Bronchial epithelial cell (primary cell): ENCODE measurements around the gene OPCML. TPM values are rescaled to one million over a fixed set of nuclear protein-coding genes. Genes with fewer than 3 reads are reported as not detected.

Source experiments
- DNase-seq: peaks from one replicate; pipeline ENCODE4 v3.0.0-alpha.2; 2010; ENCODE audit warnings: low read depth
- FAIRE-seq: peaks from 2 replicates; lab custom pipeline; 2011; peaks lifted over from hg19 to GRCh38; lab: Jason Lieb, UNC
- H3K27me3 ChIP-seq: 2 replicates; pipeline ENCODE4 v1.5.1; 2011; ENCODE audit warnings: low read length; ENCODE audit not compliant: control insufficient read depth, insufficient read depth
- H3K36me3 ChIP-seq: 2 replicates; pipeline ENCODE4 v1.5.1; 2011; ENCODE audit warnings: low read length; ENCODE audit not compliant: control insufficient read depth, insufficient read depth
- H3K4me3 ChIP-seq: 2 replicates; pipeline ENCODE4 v1.5.1; 2011; ENCODE audit warnings: mild to moderate bottlenecking, low read depth, low read length, control low read depth
- total RNA-seq: library from RNA; depleted of rRNA; stranded (reverse); fragments of >200 nt; gene quantifications from 2 replicates; pipeline ENCODE4 v1.2.1, GENCODE V29; 2014
- TF ChIP-seq, protein P1 (sequence below): IDR thresholded peaks from 2 replicates; pipeline ENCODE4 v1.5.1; 2011; ENCODE audit warnings: mild to moderate bottlenecking, moderate library complexity, low read length, control low read depth, inconsistent platforms; ENCODE audit not compliant: insufficient read depth, severe bottlenecking

The OPCML gene
- total RNA-seq, 1 donor from 2014 or later = not detected

DNA sequence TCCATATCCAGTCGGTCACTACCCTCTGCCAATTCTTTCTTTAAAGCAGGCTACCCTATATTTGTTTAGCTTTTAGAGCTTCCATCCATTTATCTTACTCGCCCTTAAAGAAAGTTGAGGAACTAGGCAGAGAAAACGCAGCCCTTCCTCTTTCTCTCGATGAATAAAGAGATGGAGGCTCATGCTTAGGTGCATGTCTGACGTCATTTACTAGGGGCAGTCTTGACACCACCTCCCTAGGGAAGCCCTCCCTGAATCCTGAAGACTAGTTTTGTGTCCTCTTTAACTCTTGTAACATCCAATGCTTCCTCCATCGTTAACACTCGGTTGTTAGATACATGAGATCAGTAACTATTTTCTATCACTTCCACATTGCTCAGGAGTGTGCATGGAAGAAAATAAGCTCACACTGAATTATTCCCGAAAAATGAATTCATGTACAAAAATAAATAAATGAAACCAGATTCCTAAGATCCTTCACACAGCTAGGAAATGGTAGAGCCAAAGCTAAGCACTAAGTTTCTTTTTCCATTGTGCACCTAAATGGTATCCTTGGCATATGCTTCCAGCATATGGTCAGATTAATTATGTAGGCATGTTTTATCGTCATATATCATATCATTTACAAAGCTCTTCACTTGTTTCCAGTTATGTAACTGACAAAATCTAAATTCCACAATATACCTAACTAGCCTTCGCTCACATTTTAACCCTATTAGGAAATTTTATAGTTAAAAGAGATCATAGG lies 291.2 kb downstream of the OPCML start:
- Histone ChIP-seq H3K36me3 (no peaks in the 10 kb centered on the region), H3K4me3 (no peak overlapping the region), H3K27me3 (no peaks in the 10 kb centered on the region)
- DNase-seq (no peak), FAIRE-seq (no peak)
- TF ChIP-seq, protein P1, sequence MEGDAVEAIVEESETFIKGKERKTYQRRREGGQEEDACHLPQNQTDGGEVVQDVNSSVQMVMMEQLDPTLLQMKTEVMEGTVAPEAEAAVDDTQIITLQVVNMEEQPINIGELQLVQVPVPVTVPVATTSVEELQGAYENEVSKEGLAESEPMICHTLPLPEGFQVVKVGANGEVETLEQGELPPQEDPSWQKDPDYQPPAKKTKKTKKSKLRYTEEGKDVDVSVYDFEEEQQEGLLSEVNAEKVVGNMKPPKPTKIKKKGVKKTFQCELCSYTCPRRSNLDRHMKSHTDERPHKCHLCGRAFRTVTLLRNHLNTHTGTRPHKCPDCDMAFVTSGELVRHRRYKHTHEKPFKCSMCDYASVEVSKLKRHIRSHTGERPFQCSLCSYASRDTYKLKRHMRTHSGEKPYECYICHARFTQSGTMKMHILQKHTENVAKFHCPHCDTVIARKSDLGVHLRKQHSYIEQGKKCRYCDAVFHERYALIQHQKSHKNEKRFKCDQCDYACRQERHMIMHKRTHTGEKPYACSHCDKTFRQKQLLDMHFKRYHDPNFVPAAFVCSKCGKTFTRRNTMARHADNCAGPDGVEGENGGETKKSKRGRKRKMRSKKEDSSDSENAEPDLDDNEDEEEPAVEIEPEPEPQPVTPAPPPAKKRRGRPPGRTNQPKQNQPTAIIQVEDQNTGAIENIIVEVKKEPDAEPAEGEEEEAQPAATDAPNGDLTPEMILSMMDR = no peak

DNA sequence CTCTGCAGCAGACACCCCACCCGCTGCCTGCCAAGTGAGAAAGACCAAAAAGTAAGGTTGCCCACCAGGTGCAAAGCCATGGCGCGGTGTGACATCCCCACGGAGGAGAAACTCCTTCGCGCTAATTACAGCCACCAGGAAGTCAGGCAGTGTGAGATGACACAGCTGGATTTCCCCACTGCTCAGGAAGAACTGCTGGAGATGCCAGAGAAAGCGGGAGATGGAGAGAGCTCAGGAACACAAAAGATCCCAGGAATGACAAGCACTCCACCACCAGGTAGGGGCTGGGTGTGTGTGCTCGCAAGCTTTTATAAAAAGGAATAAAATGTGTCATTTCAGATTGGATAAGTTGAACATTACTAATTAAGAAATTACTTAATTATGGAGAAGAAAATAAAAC lies 292.7 kb downstream of the OPCML start:
- Histone ChIP-seq H3K4me3 (no peak overlapping the region), H3K36me3 (no peaks in the 10 kb centered on the region), H3K27me3 (no peaks in the 10 kb centered on the region)
- DNase-seq (no peak), FAIRE-seq (no peak)
- TF ChIP-seq, protein P1 = no peak

DNA sequence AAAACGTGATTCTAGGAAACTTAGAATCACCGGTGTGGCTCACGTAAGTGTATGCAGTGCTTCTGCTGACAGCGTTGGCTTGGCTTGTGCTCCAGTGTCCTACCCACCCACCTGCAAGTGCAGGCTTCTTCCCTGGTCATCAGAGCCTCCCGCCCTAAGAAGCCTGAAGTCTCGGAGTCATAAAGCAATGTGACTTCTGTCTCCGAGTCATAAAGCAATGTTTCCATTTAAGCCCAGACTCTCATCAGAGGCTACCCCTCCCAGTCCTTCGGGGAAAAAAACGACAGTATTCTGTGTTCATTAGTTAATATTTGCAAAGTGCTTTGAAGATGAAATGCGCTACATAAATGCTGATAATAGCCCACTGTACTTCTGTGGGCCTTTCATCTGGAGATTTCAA lies 293.8 kb downstream of the OPCML start:
- FAIRE-seq = no peak
- Histone ChIP-seq H3K27me3 (no peaks in the 10 kb centered on the region), H3K36me3 (no peaks in the 10 kb centered on the region), H3K4me3 (no peak overlapping the region)
- TF ChIP-seq, protein P1 = no peak
- no peak for DNase-seq

DNA sequence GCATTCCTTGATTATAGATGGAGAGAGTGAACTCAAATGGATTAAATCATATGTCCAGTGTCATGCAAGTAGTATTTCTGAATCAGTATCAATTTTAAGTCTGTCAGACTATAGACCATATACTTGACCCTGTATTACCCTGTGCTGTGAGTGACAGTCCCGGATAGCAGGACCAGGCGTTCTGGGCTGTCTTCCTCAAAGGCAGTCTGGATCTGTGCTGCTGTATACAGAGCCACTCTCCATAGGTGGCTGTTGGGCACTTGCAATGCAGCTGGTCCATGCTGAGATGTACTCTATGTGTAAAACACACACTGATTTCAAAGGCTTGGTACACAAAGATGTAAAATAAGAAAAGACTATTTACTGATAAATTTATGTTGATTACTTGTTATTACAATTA lies 294.3 kb downstream of the OPCML start:
- TF ChIP-seq, protein P1 = no peak
- no peak for DNase-seq
- no peaks in the 10 kb centered on the region for H3K36me3 ChIP-seq
- no peaks in the 10 kb centered on the region for H3K27me3 ChIP-seq
- FAIRE-seq = no peak
- H3K4me3 ChIP-seq = no peak overlapping the region

DNA sequence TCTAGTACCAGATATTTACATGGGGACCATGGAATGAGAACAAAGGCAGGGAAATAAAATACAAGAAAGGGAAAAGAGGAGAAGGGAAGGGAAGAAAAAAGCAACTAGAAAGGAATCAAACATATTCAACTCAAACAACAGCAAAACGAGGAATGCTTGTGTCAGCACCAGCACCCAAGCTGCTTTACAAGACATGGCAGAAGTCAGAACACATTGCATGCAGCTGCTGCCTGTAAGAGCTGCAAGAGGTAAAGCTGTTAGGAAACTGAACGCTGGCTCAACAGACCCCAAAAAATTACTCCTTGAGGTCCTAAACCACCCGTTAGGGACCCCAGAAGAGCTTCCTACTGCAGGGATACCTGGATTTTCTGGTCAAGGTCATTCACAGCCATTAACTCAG lies 296.9 kb downstream of the OPCML start:
- DNase-seq (no peak), FAIRE-seq (no peak)
- Histone ChIP-seq H3K27me3 (no peaks in the 10 kb centered on the region), H3K36me3 (no peaks in the 10 kb centered on the region), H3K4me3 (no peak overlapping the region)
- TF ChIP-seq, protein P1 = no peak

DNA sequence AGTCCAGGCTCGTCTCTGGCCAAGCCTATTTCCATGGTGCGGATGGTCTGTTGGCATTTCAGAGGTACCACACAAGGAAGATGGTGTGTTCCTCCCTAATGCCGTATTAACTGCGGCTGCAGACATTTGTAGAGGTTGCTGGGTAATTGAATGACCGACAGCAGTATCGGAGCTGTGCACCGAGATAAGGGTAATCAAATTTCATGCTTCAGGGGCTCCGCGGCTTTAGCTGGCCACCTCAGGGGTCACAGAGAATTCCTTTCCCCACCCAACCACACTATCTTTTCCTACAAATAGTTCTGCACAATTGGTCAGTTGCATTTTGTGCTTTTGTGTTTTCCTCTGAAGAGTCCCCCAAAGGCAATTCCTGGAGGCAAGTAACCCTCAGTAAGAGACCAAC lies 297.4 kb downstream of the OPCML start:
- Histone ChIP-seq H3K27me3 (no peaks in the 10 kb centered on the region), H3K4me3 (no peak overlapping the region), H3K36me3 (no peaks in the 10 kb centered on the region)
- FAIRE-seq (no peak), DNase-seq (no peak)
- TF ChIP-seq, protein P1 = no peak
